Thyroid gland (tissue), 4 donors: ENCODE results near the gene TCEAL1.

ENCODE experiments used
- CTCF ChIP-seq, 6 experiments: fragments of 200-600 bp in 3 of 6; fragments of 450-650 bp in 3 of 6; sonication (generic) in 3 of 6; IDR thresholded peaks; one replicate each; pipeline ENCODE4 v1.5.1; 2016 to 2019; ENCODE audit warnings: antibody characterized with exemption in 6 of 6, mild to moderate bottlenecking in 2 of 6, inconsistent platforms in 1 of 6, moderate library complexity in 1 of 6
- POLR2A ChIP-seq, 2 donors: fragments of 450-650 bp; IDR thresholded peaks; one replicate each; pipeline ENCODE4 v1.6.1; 2017; ENCODE audit warnings: antibody characterized with exemption in 2 of 2, mild to moderate bottlenecking in 2 of 2, moderate library complexity in 1 of 2

- TF ChIP-seq CTCF (IDR thresholded peaks at IDR 0.05) (no peak), POLR2A (IDR thresholded peaks at IDR 0.05) (no peak)
These were observed 12.0 kb upstream of the TCEAL1 start for GRCh38 chrX:103616676-103617186.
